Prostate gland (tissue), 2 donors: Measurements from ENCODE around the gene SPATA2L. TPM values are rescaled to one million over a fixed set of nuclear protein-coding genes. Genes with fewer than 3 reads are reported as not detected.

Experiments
- DNase-seq: peaks from one replicate; pipeline ENCODE4 v3.0.0-alpha.2; 2019; ENCODE audit warnings: low spot score
- H3K27ac ChIP-seq, 2 donors: fragments of 200-600 bp; sonication (generic); 2 replicates each; pipeline ENCODE4 v1.5.1; 2017 to 2019
- H3K27me3 ChIP-seq: fragments of 200-600 bp; sonication (generic); replicated peaks from 2 replicates; pipeline ENCODE4 v1.5.1; 2019; ENCODE audit not compliant: insufficient read depth
- H3K36me3 ChIP-seq, 2 donors: fragments of 200-600 bp; sonication (generic); 1 replicate in 1 of 2; 2 replicates in 1 of 2; pipeline versions ENCODE4 v1.5.1 to v1.8.1; 2017 to 2019
- H3K4me1 ChIP-seq: fragments of 200-600 bp; sonication (generic); replicated peaks from 2 replicates; pipeline ENCODE4 v1.5.1; 2019
- H3K4me3 ChIP-seq, 2 donors: fragments of 200-600 bp; sonication (generic); 2 replicates each; pipeline ENCODE4 v1.5.1; 2017 to 2019
- H3K9me3 ChIP-seq: fragments of 200-600 bp; sonication (generic); 2 replicates; pipeline ENCODE4 v1.5.1; 2017
- POLR2A ChIP-seq: fragments of 450-650 bp; IDR thresholded peaks from one replicate; pipeline ENCODE4 v1.6.1; 2016; ENCODE audit warnings: antibody characterized with exemption, mild to moderate bottlenecking
- POLR2AphosphoS5 ChIP-seq: sonication (generic); formaldehyde crosslinking; IDR thresholded peaks from one replicate; pipeline ENCODE4 v1.6.1; 2017; ENCODE audit warnings: antibody characterized with exemption
- WGBS: methylation state at CpG from one replicate; pipeline ENCODE4 v1.1.5; 2018; 5-methylcytosine and 5-hydroxymethylcytosine counted together
- intact Hi-C: fragments of 100-400 bp; cut with DNase I; formaldehyde crosslinking; loops from one replicate; pipeline ENCODE4 v1.14.2; 2022
- total RNA-seq, 2 donors: library from RNA; depleted of rRNA; stranded (reverse); fragments of >200 nt; gene quantifications; one replicate each; pipeline ENCODE4 v1.1.0, GENCODE V29; 2016
- TF ChIP-seq, protein P1 (sequence below), 4 experiments: fragments of 200-600 bp in 2 of 4; fragments of 450-650 bp in 2 of 4; sonication (generic) in 2 of 4; IDR thresholded peaks; 1 replicate in 3 of 4; 2 replicates in 1 of 4; pipeline ENCODE4 v1.5.1; 2016 to 2019; ENCODE audit warnings: antibody characterized with exemption in 4 of 4, mild to moderate bottlenecking in 2 of 4, moderate library complexity in 2 of 4

Gene SPATA2L
- total RNA-seq, 2 donors from 2014 or later = 15.6 to 19.7 TPM

DNA sequence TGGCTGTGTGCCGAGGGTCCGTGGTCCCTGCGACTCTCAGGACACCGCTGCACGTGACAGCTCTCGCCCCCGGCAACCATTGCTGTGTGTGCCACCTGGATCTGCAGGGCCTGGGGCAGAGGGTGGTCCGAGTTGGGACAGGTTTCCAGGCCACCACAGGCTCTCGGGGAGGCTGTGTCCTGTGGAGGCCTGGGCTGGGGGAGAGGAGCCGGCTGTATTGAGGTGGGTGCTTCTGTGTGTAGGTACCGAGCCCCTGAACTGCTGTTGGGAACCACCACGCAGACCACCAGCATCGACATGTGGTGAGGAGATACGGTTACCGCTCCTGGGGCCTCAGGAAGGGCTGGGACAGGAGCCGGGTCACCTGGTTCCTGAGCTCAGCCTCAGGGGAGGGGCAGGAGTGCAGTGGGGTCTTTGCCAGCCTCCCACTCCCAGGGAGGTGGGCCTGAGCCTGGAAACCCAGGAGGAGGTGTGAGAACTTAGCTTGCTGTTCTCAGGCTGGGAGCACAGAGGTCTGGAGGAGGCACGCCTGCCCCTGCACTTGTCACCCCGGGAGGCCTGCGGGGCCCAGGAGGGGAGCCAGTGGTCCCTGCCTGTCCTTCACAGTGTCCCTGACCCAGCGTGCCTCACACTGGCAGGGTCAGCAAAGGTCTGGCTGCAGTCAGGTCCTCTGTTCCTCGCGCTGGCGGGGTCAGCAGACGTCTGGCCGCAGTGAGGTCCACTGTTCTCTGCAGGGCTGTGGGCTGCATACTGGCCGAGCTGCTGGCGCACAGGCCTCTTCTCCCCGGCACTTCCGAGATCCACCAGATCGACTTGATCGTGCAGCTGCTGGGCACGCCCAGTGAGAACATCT is 7.3 kb downstream of the SPATA2L start:
- no peak for DNase-seq

DNA sequence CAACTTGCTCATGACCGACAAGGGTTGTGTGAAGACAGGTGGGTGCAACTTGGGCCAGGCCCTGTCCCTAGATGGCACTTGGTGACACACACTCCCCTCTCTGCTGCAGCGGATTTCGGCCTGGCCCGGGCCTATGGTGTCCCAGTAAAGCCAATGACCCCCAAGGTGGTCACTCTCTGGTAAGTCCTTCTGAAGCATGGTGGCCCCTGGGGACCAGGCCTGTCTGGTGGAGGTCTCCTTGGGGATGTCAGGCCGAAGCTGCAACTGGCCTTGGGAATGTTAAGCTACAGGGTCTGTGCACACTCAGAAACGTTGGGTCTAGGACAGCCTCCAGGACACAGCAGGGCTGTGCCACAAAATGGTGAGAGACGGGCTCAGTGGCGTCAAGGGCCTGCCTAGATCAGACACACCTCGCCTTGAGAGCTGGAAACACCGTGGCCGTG is 8.2 kb downstream of the SPATA2L start:
- Histone ChIP-seq H3K9me3 (no peaks in the 10 kb centered on the region), H3K36me3 (peaks cover 0 to 5% of the 10 kb centered on the region in 2 donors), H3K27me3 (no peaks in the 10 kb centered on the region), H3K27ac (no peak overlapping the region), H3K4me3 (no peak overlapping the region), H3K4me1 (no peaks in the 10 kb centered on the region)
- TF ChIP-seq, protein P1, sequence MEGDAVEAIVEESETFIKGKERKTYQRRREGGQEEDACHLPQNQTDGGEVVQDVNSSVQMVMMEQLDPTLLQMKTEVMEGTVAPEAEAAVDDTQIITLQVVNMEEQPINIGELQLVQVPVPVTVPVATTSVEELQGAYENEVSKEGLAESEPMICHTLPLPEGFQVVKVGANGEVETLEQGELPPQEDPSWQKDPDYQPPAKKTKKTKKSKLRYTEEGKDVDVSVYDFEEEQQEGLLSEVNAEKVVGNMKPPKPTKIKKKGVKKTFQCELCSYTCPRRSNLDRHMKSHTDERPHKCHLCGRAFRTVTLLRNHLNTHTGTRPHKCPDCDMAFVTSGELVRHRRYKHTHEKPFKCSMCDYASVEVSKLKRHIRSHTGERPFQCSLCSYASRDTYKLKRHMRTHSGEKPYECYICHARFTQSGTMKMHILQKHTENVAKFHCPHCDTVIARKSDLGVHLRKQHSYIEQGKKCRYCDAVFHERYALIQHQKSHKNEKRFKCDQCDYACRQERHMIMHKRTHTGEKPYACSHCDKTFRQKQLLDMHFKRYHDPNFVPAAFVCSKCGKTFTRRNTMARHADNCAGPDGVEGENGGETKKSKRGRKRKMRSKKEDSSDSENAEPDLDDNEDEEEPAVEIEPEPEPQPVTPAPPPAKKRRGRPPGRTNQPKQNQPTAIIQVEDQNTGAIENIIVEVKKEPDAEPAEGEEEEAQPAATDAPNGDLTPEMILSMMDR (IDR thresholded peaks at IDR 0.05) = no peak
- TF ChIP-seq POLR2A (no peak), POLR2AphosphoS5 (no peak)
- intact Hi-C loops = no loop called here
- no peak for DNase-seq
- WGBS = 92% methylated on average over 11 of the region's 11 CpGs

More for the DNA sequence above, 7.3 kb downstream of the SPATA2L start:
- Histone ChIP-seq H3K36me3 (peaks cover 0 to 5% of the 10 kb centered on the region in 2 donors), H3K27ac (no peak overlapping the region), H3K9me3 (no peaks in the 10 kb centered on the region), H3K4me3 (no peak overlapping the region), H3K27me3 (no peaks in the 10 kb centered on the region), H3K4me1 (no peaks in the 10 kb centered on the region)
- TF ChIP-seq POLR2AphosphoS5 (no peak), POLR2A (no peak)
- TF ChIP-seq, protein P1 (IDR thresholded peaks at IDR 0.05) = no peak
- intact Hi-C loops = no loop called here
- WGBS = 89% methylated on average over 30 of the region's 32 CpGs

DNA sequence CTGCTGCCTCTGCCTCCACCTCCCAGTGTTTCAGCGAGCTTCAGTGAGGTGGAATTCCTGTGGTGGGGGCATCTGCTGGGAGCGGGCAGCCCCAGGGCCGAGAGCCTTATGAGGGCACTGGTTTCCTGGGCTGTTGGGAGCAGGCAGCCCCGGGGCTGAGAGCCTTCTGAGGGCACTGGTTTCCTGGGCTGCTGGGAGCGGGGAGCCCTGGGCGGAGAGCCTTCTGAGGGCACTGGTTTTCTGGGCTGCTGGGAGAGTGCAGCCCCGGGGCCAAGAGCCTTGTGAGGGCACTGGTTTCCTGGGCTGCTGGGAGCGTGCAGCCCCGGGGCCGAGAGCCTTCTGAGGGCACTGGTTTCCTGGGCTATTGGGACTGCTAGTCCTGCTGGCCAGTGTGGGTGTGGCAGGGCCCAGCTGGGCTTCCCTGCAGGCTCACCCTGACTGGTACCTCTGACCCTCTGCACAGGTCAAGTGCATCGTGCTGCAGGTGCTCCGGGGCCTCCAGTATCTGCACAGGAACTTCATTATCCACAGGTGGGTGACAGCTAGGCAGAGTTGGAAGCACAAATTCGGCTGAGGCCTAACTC is 9.4 kb downstream of the SPATA2L start:
- Histone ChIP-seq H3K27ac (no peak overlapping the region), H3K4me1 (no peaks in the 10 kb centered on the region), H3K4me3 (no peak overlapping the region), H3K36me3 (peaks cover 0 to 5% of the 10 kb centered on the region in 2 donors), H3K9me3 (no peaks in the 10 kb centered on the region), H3K27me3 (no peaks in the 10 kb centered on the region)
- WGBS = 94% methylated on average over 6 of the region's 13 CpGs
- no peak for TF ChIP-seq POLR2A
- TF ChIP-seq, protein P1 (IDR thresholded peaks at IDR 0.05) = no peak
- no peak for TF ChIP-seq POLR2AphosphoS5
- DNase-seq = no peak
- intact Hi-C loops = no loop called here

DNA sequence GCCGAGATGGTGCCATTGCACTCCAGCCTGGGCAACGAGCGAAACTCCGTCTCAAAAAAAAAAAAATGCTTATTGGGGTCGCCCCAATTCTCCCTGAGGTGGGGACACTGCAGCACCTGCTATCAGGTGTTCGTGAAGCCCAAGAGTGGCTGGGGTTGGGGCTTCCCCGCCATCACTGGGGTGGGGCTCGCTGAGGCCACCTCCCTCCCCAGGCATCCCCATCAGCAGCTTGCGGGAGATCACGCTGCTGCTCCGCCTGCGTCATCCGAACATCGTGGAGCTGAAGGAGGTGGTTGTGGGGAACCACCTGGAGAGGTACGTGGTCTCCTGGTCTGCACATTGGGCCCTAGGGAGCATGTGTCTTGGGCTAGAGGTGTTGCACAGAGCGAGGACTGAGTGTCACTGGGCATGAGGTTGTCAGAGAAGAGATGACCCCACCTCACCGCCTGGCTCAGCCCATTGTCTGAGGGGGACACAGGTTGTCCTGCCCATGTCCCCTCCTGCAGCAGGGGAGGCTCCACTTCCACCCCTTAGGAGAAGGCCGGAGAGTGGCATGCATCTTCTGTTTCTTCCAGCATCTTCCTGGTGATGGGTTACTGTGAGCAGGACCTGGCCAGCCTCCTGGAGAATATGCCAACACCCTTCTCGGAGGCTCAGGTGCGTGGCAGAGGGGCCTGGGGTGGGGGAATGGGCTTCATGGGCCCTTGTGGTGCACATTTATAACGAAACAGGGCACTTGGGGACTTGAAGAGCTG is 10.1 kb downstream of the SPATA2L start:
- Histone ChIP-seq H3K36me3 (peaks cover 0 to 5% of the 10 kb centered on the region in 2 donors), H3K27ac (no peak overlapping the region), H3K27me3 (no peaks in the 10 kb centered on the region), H3K4me3 (no peak overlapping the region), H3K9me3 (no peaks in the 10 kb centered on the region), H3K4me1 (no peaks in the 10 kb centered on the region)
- intact Hi-C loops = no loop called here
- WGBS = 95% methylated on average over 21 of the region's 21 CpGs
- TF ChIP-seq POLR2A (no peak), POLR2AphosphoS5 (no peak)
- TF ChIP-seq, protein P1 (IDR thresholded peaks at IDR 0.05) = no peak
- DNase-seq = no peak
